ENCODE data around the gene ROBO1. TPM values are rescaled to one million over a fixed set of nuclear protein-coding genes. Genes with fewer than 3 reads are reported as not detected.

Gene ROBO1
- total RNA-seq, 1 donor, result 88.5 TPM

GRCh38 chr3:78847203-78847602 is 920.6 kb downstream of the ROBO1 start:
- no peak for DNase-seq (ENCODE audit: low read depth)
- H3K4me3 ChIP-seq (ENCODE audit: low read depth, low read length), result no peak overlapping the region
- TF ChIP-seq, protein P1, sequence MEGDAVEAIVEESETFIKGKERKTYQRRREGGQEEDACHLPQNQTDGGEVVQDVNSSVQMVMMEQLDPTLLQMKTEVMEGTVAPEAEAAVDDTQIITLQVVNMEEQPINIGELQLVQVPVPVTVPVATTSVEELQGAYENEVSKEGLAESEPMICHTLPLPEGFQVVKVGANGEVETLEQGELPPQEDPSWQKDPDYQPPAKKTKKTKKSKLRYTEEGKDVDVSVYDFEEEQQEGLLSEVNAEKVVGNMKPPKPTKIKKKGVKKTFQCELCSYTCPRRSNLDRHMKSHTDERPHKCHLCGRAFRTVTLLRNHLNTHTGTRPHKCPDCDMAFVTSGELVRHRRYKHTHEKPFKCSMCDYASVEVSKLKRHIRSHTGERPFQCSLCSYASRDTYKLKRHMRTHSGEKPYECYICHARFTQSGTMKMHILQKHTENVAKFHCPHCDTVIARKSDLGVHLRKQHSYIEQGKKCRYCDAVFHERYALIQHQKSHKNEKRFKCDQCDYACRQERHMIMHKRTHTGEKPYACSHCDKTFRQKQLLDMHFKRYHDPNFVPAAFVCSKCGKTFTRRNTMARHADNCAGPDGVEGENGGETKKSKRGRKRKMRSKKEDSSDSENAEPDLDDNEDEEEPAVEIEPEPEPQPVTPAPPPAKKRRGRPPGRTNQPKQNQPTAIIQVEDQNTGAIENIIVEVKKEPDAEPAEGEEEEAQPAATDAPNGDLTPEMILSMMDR (IDR thresholded peaks at IDR 0.05; ENCODE audit: insufficient read depth, low read depth, low read length), result no peak

DNA sequence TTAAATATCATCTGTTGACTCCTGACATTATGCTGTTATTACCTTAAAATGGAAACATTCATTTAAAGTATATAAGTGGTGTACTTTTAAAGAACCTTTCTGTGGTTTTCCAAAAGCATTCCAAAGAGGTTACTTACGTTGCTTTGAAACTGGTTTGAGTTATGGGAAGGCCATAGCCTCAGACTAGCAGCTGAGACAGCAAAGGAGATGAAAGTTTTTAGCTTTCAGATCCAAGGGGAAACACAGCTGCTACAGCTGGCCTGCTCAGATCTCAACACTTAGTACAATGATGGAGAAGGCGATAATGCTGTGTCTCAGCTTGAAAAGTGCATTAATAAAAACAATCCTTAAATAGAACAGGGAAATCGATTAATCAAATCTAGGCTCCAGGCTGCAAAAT is 921.1 kb downstream of the ROBO1 start:
- no peak overlapping the region for H3K4me3 ChIP-seq (ENCODE audit: low read depth, low read length)
- TF ChIP-seq, protein P1 (IDR thresholded peaks at IDR 0.05; ENCODE audit: insufficient read depth, low read depth, low read length), result no peak
- DNase-seq (ENCODE audit: low read depth), result peak; percentile 48

- H3K4me3 ChIP-seq (ENCODE audit: low read depth, low read length), result no peak overlapping the region
- no peak for DNase-seq (ENCODE audit: low read depth)
- TF ChIP-seq, protein P1 (IDR thresholded peaks at IDR 0.05; ENCODE audit: insufficient read depth, low read depth, low read length), result no peak
These were observed 922.2 kb downstream of the ROBO1 start for GRCh38 chr3:78845605-78846004.

GRCh38 chr3:78844307-78844706 is 923.5 kb downstream of the ROBO1 start:
- TF ChIP-seq, protein P1 (IDR thresholded peaks at IDR 0.05; ENCODE audit: insufficient read depth, low read depth, low read length), result no peak
- DNase-seq (ENCODE audit: low read depth), result no peak
- no peak overlapping the region for H3K4me3 ChIP-seq (ENCODE audit: low read depth, low read length)

DNA sequence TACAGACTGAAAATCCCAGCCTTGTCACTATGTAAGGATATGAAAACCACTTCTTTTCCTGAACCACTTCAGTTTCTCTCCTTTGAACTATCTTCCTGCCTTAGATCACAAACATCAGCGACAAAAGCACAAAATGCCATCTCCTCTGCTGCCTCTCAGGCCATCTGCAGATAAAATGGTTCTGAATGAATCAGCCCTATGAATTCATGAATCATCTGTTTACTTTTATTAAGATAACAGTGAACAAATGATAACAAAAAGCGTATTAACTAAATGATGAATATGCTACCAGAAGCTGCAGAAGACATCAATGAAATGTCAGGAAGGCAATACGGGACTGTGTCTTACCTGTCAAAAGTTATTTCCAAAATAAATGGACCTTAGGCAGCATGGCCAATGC is 928.1 kb downstream of the ROBO1 start:
- TF ChIP-seq, protein P1 (IDR thresholded peaks at IDR 0.05; ENCODE audit: insufficient read depth, low read depth, low read length), result no peak
- H3K4me3 ChIP-seq (ENCODE audit: low read depth, low read length), result no peak overlapping the region
- DNase-seq (ENCODE audit: low read depth), result no peak

GRCh38 chr3:78838362-78838761 is 929.4 kb downstream of the ROBO1 start:
- TF ChIP-seq, protein P1 (IDR thresholded peaks at IDR 0.05; ENCODE audit: insufficient read depth, low read depth, low read length), result no peak
- H3K4me3 ChIP-seq (ENCODE audit: low read depth, low read length), result no peak overlapping the region
- no peak for DNase-seq (ENCODE audit: low read depth)

- no peak overlapping the region for H3K4me3 ChIP-seq (ENCODE audit: low read depth, low read length)
- TF ChIP-seq, protein P1 (IDR thresholded peaks at IDR 0.05; ENCODE audit: insufficient read depth, low read depth, low read length), result no peak
- no peak for DNase-seq (ENCODE audit: low read depth)
These were observed 932.9 kb downstream of the ROBO1 start for GRCh38 chr3:78834910-78835309.
